Upper lobe of left lung (tissue), 4 donors: ENCODE results near the gene SLC25A22.

Experiments
- CTCF ChIP-seq, 6 experiments: fragments of 450-650 bp in 4 of 6; fragments of 200-600 bp in 2 of 6; sonication (generic) in 2 of 6; IDR thresholded peaks; one replicate each; pipeline ENCODE4 v1.5.1; 2016 to 2019; ENCODE audit warnings: antibody characterized with exemption in 6 of 6
- EP300 ChIP-seq, 4 donors: sonication (generic); formaldehyde crosslinking; IDR thresholded peaks; one replicate each; pipeline ENCODE4 v1.5.1; 2017; ENCODE audit warnings: antibody characterized with exemption in 4 of 4, control low read depth in 2 of 4
- POLR2A ChIP-seq, 4 donors: fragments of 450-650 bp; IDR thresholded peaks; one replicate each; pipeline ENCODE4 v1.5.1; 2016 to 2017; ENCODE audit warnings: antibody characterized with exemption in 4 of 4, mild to moderate bottlenecking in 2 of 4
- POLR2AphosphoS5 ChIP-seq, 2 donors: sonication (generic); formaldehyde crosslinking; IDR thresholded peaks; one replicate each; pipeline ENCODE4 v1.5.1; 2017; ENCODE audit warnings: antibody characterized with exemption in 2 of 2

- no peak for TF ChIP-seq CTCF (IDR thresholded peaks at IDR 0.05)
- no peak for TF ChIP-seq POLR2A (IDR thresholded peaks at IDR 0.05)
- no peak for TF ChIP-seq POLR2AphosphoS5 (IDR thresholded peaks at IDR 0.05)
- no peak for TF ChIP-seq EP300 (IDR thresholded peaks at IDR 0.05)
Measured at GRCh38 chr11:779955-780532, 18.0 kb downstream of the SLC25A22 start.
